ENCODE measurements around the gene PPDPF. TPM values are rescaled to one million over a fixed set of nuclear protein-coding genes. Genes with fewer than 3 reads are reported as not detected.

Gene PPDPF
- total RNA-seq, 1 experiment from 2014 or later: 243 TPM

DNA sequence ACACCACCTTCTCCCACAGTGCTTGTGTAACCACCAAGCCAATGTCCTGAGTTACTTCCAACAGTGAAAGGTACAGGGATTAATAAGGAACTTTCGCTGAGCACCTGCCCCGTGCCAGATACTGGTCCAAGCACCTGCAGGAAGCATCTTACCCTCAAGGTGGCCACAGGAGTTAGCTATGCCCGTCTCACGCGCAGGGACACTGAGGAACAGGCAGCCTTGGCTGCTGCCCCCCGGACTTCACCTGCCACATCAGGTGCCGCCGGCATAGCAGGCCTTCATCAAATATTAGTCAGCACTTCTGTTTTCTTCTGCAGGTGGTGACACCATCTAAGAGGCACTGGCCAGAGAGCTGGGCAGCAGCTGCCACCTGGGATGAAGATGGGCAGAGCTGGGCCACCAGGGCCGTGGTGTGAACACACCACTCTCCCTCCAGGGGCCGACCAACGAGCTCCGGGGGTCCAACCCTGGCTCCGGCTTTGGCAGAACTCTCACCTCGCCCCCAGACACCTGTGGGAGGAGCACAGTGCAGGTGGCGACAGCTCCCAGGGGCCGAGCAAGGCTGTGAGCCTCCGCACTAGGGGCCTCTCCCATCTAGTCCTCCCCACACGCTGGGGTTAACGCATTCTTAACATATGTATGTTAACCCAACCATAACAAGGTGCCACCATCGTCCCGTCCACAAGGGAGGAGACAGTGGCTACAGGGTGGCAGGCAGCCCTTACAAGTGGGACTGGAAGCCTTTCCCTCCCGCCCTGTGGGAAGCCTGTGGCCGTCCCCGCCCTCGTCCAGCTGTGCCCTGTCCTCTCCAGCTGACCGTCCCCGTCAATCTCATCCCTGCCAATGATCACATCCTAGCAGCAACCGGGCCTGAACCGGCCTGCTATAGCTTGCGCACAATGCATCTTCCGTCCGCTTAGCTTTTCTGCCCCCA is 2.9 kb upstream of the PPDPF start:
- H3K4me1 ChIP-seq (replicated peaks; ENCODE audit: insufficient read depth): peaks cover 7% of the 10 kb centered on the region; the same call in 1 of the 2 replicates
- CTCF ChIA-PET: no interaction called here
- H3K4me2 ChIP-seq: no peak overlapping the region
- DNase-seq: no peak
- no peak overlapping the region for H2AFZ ChIP-seq
- H3K4me3 ChIP-seq: no peak overlapping the region
- H3F3A ChIP-seq (ENCODE audit: insufficient read depth, low read depth): peaks cover 9% of the 10 kb centered on the region; the same call in 1 of the 2 replicates
- POLR2A ChIA-PET (ENCODE audit: unreplicated experiment): no interaction called here
- no peaks in the 10 kb centered on the region for H3K9me3 ChIP-seq (ENCODE audit: insufficient read depth, low read depth)
- peaks cover 7% of the 10 kb centered on the region; the same call in 1 of the 2 replicates for H3K36me3 ChIP-seq (ENCODE audit: low read depth)
- H4K20me1 ChIP-seq (ENCODE audit: insufficient read depth): no peaks in the 10 kb centered on the region
- no peak overlapping the region for H3K27ac ChIP-seq
- H3K27me3 ChIP-seq (ENCODE audit: insufficient read depth, low read depth): peaks cover 20% of the 10 kb centered on the region
- no peak for TF ChIP-seq EZH2 (IDR thresholded peaks at IDR 0.05; ENCODE audit: low read depth)
- TF ChIP-seq, protein P1, sequence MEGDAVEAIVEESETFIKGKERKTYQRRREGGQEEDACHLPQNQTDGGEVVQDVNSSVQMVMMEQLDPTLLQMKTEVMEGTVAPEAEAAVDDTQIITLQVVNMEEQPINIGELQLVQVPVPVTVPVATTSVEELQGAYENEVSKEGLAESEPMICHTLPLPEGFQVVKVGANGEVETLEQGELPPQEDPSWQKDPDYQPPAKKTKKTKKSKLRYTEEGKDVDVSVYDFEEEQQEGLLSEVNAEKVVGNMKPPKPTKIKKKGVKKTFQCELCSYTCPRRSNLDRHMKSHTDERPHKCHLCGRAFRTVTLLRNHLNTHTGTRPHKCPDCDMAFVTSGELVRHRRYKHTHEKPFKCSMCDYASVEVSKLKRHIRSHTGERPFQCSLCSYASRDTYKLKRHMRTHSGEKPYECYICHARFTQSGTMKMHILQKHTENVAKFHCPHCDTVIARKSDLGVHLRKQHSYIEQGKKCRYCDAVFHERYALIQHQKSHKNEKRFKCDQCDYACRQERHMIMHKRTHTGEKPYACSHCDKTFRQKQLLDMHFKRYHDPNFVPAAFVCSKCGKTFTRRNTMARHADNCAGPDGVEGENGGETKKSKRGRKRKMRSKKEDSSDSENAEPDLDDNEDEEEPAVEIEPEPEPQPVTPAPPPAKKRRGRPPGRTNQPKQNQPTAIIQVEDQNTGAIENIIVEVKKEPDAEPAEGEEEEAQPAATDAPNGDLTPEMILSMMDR (conservative IDR thresholded peaks at IDR 0.05): no peak
- intact Hi-C loops (cut with micrococcal nuclease; ENCODE audit: unreplicated experiment): no loop called here
- H3K79me2 ChIP-seq (ENCODE audit: low read depth): peaks cover 7% of the 10 kb centered on the region
- no peaks in the 10 kb centered on the region for H3K9me2 ChIP-seq (ENCODE audit: insufficient read depth)
- BruUV-seq (replicated peaks): no TSS peak

DNA sequence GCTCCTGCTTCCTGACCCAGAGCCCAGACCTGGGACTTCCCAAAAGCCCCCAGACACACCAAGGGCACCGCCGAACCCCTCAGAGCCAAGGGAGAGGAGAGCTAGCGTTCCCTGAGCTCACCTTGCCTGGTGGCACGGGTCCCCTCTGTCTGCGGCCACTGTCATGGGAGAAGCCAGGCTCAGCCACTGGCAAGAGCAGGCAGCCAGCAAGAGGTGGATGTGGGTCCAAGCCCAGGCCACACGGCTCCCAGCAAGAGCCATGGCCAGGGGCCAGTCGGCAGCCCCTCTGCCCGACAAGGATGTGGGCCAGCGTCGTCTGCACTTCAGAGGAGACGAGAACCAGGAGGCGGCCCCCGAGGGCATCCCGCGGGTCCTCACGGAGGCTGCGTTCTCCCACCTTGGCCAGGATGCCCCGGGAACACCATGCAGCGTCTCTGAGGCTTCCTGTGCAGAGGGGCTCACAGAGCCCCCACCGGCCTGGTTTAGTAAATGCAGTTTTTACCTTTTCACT is 2.2 kb upstream of the PPDPF start:
- H4K20me1 ChIP-seq (ENCODE audit: insufficient read depth): no peaks in the 10 kb centered on the region
- peaks cover 13% of the 10 kb centered on the region; the same call in 1 of the 2 replicates for H3F3A ChIP-seq (ENCODE audit: insufficient read depth, low read depth)
- no peak overlapping the region for H3K27ac ChIP-seq
- H3K9me3 ChIP-seq (ENCODE audit: insufficient read depth, low read depth): peaks cover 5% of the 10 kb centered on the region; the same call in 1 of the 2 replicates
- H3K4me2 ChIP-seq: no peak overlapping the region
- no peak overlapping the region for H2AFZ ChIP-seq
- ChIA-PET CTCF (interaction anchor here (0.7 kb wide), 1 partner anchor 54 kb away, joined by 4 read pairs; no protein-coding TSS in a partner anchor), POLR2A (ENCODE audit: unreplicated experiment) (no interaction called here)
- H3K79me2 ChIP-seq (ENCODE audit: low read depth): peaks cover 7% of the 10 kb centered on the region
- no peaks in the 10 kb centered on the region for H3K9me2 ChIP-seq (ENCODE audit: insufficient read depth)
- no peak overlapping the region for H3K4me3 ChIP-seq
- intact Hi-C loops (cut with micrococcal nuclease; ENCODE audit: unreplicated experiment): no loop called here
- TF ChIP-seq EZH2 (IDR thresholded peaks at IDR 0.05; ENCODE audit: low read depth): no peak
- no peak for DNase-seq
- H3K36me3 ChIP-seq (ENCODE audit: low read depth): peaks cover 13% of the 10 kb centered on the region
- H3K27me3 ChIP-seq (ENCODE audit: insufficient read depth, low read depth): peaks cover 12% of the 10 kb centered on the region
- TSS peak; percentile 14 for BruUV-seq (replicated peaks)
- peaks cover 7% of the 10 kb centered on the region; the same call in 1 of the 2 replicates for H3K4me1 ChIP-seq (replicated peaks; ENCODE audit: insufficient read depth)

DNA sequence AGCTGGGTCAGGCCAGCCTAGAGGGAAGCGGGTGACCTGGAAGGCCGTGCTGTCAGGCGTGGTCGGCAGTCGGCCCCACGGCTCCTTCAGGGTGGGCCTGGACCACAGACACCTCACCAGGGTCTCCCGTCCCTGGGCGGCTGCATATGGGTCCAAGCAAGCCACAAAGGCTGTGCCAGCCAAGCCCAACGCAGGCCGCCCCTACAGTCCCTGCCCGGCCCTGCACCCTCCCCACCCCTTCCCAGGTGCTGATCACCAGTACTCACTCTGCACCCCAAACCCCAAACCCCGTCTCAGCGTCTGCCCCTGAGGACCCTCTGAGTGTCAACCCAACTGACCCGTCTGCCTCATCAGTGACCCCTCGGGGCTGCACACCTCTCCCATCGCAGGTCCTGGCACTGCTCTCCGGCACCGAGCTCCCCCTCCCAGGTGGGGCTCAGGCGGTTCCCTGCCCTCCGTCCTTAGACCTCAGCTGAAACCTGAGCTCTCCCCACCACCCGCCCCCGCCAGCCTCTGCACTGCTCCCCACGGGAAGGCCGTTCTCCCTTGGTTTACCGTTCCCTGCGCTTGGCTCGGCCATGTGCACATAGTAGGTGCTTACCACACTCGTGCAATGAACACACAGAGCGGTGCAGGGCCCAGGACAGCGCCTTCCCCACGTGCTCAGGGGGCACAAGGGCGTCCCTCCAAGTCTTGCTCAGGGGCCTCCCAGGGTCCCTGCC is 1.5 kb upstream of the PPDPF start:
- no peaks in the 10 kb centered on the region for H3K9me2 ChIP-seq (ENCODE audit: insufficient read depth)
- H2AFZ ChIP-seq: no peak overlapping the region
- intact Hi-C loops (cut with micrococcal nuclease; ENCODE audit: unreplicated experiment): no loop called here
- H3K36me3 ChIP-seq (ENCODE audit: low read depth): peaks cover 18% of the 10 kb centered on the region
- peaks cover 7% of the 10 kb centered on the region for H3K79me2 ChIP-seq (ENCODE audit: low read depth)
- CTCF ChIA-PET: interaction anchor here (0.7 kb wide), 1 partner anchor 55 kb away, joined by 4 read pairs; no protein-coding TSS in a partner anchor
- no peak overlapping the region for H3K4me3 ChIP-seq
- H3K9me3 ChIP-seq (ENCODE audit: insufficient read depth, low read depth): peaks cover 11% of the 10 kb centered on the region
- TF ChIP-seq EZH2 (IDR thresholded peaks at IDR 0.05; ENCODE audit: low read depth): no peak
- TF ChIP-seq, protein P1 (conservative IDR thresholded peaks at IDR 0.05): no peak
- POLR2A ChIA-PET (ENCODE audit: unreplicated experiment): no interaction called here
- peaks cover 5% of the 10 kb centered on the region for H3K27me3 ChIP-seq (ENCODE audit: insufficient read depth, low read depth)
- no peak overlapping the region for H3K27ac ChIP-seq
- H3K4me2 ChIP-seq: peak overlapping the region; percentile 100; the same call in 1 of the 2 replicates
- BruUV-seq (replicated peaks): no TSS peak
- no peaks in the 10 kb centered on the region for H4K20me1 ChIP-seq (ENCODE audit: insufficient read depth)
- H3F3A ChIP-seq (ENCODE audit: insufficient read depth, low read depth): peaks cover 20% of the 10 kb centered on the region; the same call in 1 of the 2 replicates
- DNase-seq: no peak
- peaks cover 7% of the 10 kb centered on the region; the same call in 1 of the 2 replicates for H3K4me1 ChIP-seq (replicated peaks; ENCODE audit: insufficient read depth)

Measured in PC-9 (cell line).